ENCODE data around the gene LRP5. TPM values are rescaled to one million over a fixed set of nuclear protein-coding genes. Genes with fewer than 3 reads are reported as not detected.

Gene LRP5
- total RNA-seq, 1 donor from 2014 or later, result 42.5 TPM

DNA sequence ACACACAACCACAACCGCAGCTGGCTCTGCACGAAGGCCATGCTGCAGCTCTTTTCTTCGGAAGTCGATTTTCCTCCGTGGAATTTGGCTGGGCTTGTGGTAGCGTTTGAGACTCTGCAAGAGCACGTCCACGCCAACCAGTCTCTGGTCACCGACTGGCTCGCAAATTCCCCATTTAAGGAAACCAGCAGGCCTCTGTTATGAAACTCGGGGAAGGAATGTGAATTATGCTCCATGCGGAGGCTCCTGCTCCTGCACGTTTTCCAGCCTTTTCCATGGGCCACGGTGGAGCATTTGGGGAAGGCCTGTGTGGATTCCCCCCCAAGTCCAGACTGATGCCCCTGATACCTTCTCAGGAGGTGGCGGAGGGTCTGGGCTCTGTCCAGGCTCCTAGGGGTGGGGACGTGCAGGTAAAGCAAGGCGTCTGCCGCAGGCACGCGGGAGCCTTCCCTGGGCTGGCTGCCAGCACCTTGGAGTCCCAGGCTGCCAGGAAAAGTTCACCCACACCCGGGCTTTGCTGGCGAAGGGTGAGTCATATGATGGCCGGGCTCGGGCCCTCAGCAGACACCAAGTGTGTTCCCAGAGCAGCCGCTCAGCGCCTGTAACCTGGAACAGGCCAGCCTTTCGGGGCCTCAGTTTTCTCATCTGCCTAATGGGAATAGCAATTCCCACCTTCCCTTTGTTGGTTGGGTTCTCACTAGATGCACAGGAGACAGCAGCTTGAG, 41.9 kb downstream of the LRP5 start:
- H3K4me1 ChIP-seq, result peaks cover 29% of the 10 kb centered on the region
- no peaks in the 10 kb centered on the region for H3K9me3 ChIP-seq
- intact Hi-C loops (cut with DNase I), result no loop called here
- H3K27ac ChIP-seq, result peak overlapping the region; percentile 87
- TF ChIP-seq POLR2A (IDR thresholded peaks at IDR 0.05), result no peak
- no peak for TF ChIP-seq CTCF (IDR thresholded peaks at IDR 0.05)
- TF ChIP-seq POLR2AphosphoS5 (IDR thresholded peaks at IDR 0.05; ENCODE audit: insufficient read depth in 1 of 2, low read depth in 1 of 2), result peak; percentile 65 to 88
- no peak overlapping the region for H3K4me3 ChIP-seq
- DNase-seq (ENCODE audit: extremely low spot score in 2 of 2), result no peak
- peaks cover 0 to 16% of the 10 kb centered on the region in 2 donors for H3K36me3 ChIP-seq
- H3K27me3 ChIP-seq, result no peaks in the 10 kb centered on the region

GRCh38 chr11:68355471-68355870, 43.1 kb downstream of the LRP5 start:
- H3K9me3 ChIP-seq, result no peaks in the 10 kb centered on the region
- H3K36me3 ChIP-seq, result peaks cover 0 to 16% of the 10 kb centered on the region in 2 donors
- H3K27me3 ChIP-seq, result no peaks in the 10 kb centered on the region
- H3K27ac ChIP-seq, result peak overlapping the region; percentile 87
- DNase-seq (ENCODE audit: extremely low spot score in 2 of 2), result no peak
- H3K4me3 ChIP-seq, result no peak overlapping the region
- H3K4me1 ChIP-seq, result peaks cover 29% of the 10 kb centered on the region
- no peak for TF ChIP-seq POLR2A (IDR thresholded peaks at IDR 0.05)
- TF ChIP-seq POLR2AphosphoS5 (IDR thresholded peaks at IDR 0.05; ENCODE audit: insufficient read depth in 1 of 2, low read depth in 1 of 2), result no peak
- TF ChIP-seq CTCF (IDR thresholded peaks at IDR 0.05), result no peak
- intact Hi-C loops (cut with DNase I), result no loop called here

- DNase-seq (ENCODE audit: extremely low spot score in 2 of 2), result no peak
- Histone ChIP-seq H3K4me1 (peaks cover 29% of the 10 kb centered on the region), H3K9me3 (no peaks in the 10 kb centered on the region), H3K36me3 (peaks cover 0 to 16% of the 10 kb centered on the region in 2 donors), H3K4me3 (no peak overlapping the region), H3K27me3 (no peaks in the 10 kb centered on the region), H3K27ac (no peak overlapping the region)
- no peak for TF ChIP-seq POLR2A (IDR thresholded peaks at IDR 0.05)
- intact Hi-C loops (cut with DNase I), result no loop called here
Measured at GRCh38 chr11:68357568-68357967, 45.2 kb downstream of the LRP5 start.

DNA sequence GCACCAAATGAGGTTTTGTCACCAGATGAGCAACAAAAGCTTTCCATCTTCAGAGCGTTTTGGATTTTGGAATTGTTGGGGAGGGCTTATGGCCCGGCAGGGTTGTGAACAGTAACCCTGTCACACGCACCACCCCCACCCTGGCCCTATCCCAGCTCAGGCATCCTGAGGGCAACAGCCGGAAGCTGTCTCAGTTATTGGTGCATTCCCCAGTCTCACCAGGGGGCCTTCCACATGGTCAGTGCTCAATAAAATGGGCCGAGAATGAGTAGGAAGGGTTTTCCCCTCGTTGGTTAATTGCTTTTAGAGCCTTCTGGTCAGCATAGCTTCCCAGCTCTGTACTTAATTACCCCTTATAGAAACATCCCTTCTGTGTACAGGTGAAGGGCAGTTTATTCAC, 46.0 kb downstream of the LRP5 start:
- H3K9me3 ChIP-seq, result no peaks in the 10 kb centered on the region
- TF ChIP-seq CTCF (IDR thresholded peaks at IDR 0.05) (no peak), POLR2AphosphoS5 (IDR thresholded peaks at IDR 0.05; ENCODE audit: insufficient read depth in 1 of 2, low read depth in 1 of 2) (no peak), POLR2A (IDR thresholded peaks at IDR 0.05) (no peak)
- H3K36me3 ChIP-seq, result peaks cover 0 to 16% of the 10 kb centered on the region in 2 donors
- no peaks in the 10 kb centered on the region for H3K27me3 ChIP-seq
- H3K4me1 ChIP-seq, result peaks cover 24% of the 10 kb centered on the region
- no peak for DNase-seq (ENCODE audit: extremely low spot score in 2 of 2)
- H3K4me3 ChIP-seq, result no peak overlapping the region
- intact Hi-C loops (cut with DNase I), result no loop called here
- no peak overlapping the region for H3K27ac ChIP-seq

GRCh38 chr11:68361702-68362101, 49.3 kb downstream of the LRP5 start:
- Histone ChIP-seq H3K36me3 (peaks cover 0 to 16% of the 10 kb centered on the region in 2 donors), H3K4me3 (no peak overlapping the region), H3K4me1 (no peaks in the 10 kb centered on the region), H3K27me3 (no peaks in the 10 kb centered on the region), H3K27ac (no peak overlapping the region), H3K9me3 (no peaks in the 10 kb centered on the region)
- no peak for DNase-seq (ENCODE audit: extremely low spot score in 2 of 2)
- TF ChIP-seq POLR2A (IDR thresholded peaks at IDR 0.05), result no peak
- no peak for TF ChIP-seq CTCF (IDR thresholded peaks at IDR 0.05)
- TF ChIP-seq POLR2AphosphoS5 (IDR thresholded peaks at IDR 0.05; ENCODE audit: insufficient read depth in 1 of 2, low read depth in 1 of 2), result no peak
- intact Hi-C loops (cut with DNase I), result no loop called here

Data from vagina (tissue), 2 donors.